Stimulated activated CD4-positive, alpha-beta T cell treated with anti-CD3 and anti-CD28 coated beads, Interleukin-15, amount 100 ng/mL, for 24 hours (primary cell): ENCODE results near the gene ZNF771.
A peak's percentile ranks its signal among the peaks of the same experiment; 100 is the strongest.

Source experiments
- DNase-seq: peaks from one replicate; pipeline ENCODE4 v3.0.0-alpha.2; 2020

ZNF771 gene

DNA sequence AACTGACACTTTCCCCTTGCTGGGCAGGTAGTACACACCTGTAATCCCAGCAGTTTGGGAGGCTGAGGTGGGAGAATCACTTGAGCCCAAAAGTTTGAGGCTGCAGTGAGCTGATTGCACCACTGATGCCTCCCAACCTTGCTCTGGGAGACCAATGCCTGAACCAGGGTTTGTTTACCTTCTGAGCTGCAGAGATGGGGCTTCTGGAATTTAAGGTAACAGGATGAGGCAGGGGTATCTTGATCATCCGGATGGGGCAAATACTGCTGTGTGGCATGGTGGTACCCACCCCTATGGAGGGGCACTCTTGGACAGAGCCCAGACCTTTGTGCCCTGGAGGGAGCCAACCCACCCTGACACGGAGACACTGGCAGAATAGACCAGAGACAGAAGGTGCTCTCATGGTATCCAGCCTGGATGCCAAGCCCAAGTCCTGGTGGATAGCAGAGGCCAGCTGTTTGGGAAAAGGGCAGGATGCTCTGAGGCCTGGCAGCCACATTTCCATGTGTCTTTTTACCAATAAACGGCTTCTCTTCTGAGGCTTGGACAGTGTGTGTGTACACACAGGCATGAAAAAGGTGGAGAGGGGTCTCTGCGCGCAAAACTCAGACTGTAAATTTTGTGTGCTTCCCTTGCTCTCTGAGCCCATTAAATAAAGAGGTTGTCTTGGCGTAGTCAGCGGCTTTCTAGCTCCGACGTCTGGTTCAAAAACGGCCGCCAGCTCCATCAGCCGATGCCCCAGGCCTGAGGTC is 7.8 kb upstream of the ZNF771 start:
- DNase-seq, result no peak

DNA sequence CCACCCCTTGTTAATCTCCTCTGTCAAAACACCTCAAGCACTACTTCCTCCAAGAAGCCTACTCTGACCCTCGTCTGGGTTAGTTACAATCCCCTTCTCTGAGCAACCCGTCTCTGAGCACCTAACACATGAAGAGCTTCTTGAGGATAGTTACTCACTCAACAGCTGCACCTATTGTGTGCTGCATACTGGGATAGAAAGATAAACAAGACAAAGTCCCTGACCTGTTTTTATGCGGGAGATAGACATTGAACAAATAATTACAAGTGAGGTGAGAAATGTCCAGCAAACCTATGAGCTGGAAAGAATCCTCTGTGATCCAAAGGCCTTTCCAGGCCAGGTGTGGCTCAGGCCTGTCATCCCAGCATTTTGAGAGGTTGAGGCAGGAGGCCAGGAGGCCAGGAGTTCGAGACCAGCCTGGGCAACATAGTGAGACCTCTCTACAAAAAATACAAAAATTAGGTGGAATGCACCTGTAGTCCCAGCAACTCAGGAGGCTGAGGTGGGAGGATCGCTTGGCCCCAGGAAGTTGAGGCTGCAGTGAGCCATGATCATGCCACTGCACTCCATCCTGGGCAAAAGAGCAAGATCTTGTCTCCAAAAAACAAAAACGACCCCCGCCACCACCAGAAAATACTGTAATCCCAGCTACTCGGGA is 5.5 kb upstream of the ZNF771 start:
- DNase-seq, result no peak

DNA sequence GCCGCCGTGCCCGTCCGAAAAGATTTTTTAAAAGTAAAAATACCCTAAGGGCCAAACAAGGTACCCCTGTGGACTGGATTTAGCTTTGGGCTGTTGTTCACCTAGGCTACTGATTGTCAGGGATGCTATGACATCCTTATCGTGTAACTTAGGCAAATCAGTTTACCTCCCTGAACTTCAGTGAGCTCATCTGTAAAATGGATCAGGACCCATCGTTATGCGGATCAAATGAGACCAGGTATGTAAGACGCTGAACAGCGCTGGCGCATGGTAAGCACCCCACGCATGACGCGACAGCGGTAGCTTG is 658 bp upstream of the ZNF771 start:
- DNase-seq, result no peak

DNA sequence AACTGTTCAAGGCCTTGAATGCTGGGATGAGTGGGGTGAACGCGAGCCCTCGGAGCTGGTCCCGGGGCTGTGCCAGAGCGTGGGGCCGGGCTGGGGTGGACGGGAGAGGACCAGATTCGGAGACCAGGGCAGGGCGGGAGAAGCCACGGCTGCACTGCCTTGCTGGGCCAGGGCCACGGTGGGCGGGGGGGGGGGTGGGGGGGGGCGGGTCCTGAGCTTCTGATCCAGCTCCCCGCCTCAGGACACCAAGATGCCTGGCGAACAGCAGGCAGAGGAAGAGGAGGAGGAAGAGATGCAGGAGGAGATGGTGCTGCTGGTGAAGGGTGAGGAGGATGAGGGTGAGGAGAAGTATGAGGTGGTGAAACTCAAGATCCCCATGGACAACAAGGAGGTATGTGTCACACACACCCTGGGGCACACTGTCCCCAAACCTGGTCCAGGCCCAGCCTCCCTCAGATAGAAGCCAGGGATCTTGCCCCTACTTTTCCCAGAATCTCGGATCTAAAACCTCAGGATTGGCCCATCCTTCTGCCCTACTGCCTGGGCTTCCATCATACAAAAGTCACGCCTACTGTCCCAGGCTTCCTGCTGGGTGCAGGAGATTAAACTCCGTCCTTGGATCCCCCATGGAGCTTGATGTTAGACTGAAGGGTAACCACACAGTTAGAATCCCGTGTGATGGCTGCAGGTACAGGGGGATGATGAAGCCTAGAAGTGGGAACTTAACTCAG is 563 bp downstream of the ZNF771 start:
- no peak for DNase-seq

DNA sequence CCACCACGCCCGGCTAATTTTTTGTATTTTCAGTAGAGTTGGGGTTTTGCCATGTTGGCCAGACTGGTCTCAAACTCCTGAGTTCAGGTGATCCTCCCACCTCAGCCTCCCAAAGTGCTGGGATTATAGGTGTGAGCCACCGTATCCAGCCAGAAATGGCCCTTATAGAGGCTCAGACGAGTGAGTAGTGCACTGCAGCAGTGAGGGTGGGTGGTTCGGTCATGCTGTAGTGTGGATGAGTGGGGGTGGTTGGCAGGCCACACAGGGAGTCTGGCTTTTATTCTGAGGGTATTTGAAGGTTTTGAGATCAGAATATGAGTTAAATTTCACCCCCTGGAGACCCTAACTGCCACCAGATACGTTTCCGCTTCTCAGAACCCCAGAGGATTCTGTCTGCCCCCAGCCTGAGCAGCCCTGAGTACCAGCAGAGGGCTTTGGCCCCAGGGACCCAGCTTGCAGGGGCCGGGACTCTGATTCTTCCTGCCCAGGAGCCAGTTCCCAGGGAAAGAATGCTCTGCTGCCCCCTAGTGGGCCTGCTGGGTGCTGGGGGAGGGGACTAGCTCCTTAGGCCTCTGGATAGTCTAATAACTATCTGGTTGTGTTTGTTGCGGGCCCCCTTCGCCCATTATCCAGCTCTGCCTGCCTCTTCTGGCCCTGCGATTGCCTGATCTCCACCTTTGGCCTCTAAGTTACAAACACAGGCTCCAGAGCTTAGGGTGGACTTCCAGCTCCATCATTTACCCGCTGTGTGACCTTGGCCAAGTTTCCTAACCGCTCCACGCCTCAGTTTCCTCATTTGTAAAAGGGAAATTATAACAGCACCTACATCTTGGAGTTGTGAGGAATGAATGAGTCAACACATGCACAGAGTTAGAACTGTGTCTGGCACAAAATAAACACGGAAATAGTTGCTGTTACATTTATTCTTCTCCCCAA is 2.0 kb downstream of the ZNF771 start:
- DNase-seq, result peak; percentile 93

GRCh38 chr16:30413112-30413806 is 5.9 kb downstream of the ZNF771 start:
- no peak for DNase-seq

DNA sequence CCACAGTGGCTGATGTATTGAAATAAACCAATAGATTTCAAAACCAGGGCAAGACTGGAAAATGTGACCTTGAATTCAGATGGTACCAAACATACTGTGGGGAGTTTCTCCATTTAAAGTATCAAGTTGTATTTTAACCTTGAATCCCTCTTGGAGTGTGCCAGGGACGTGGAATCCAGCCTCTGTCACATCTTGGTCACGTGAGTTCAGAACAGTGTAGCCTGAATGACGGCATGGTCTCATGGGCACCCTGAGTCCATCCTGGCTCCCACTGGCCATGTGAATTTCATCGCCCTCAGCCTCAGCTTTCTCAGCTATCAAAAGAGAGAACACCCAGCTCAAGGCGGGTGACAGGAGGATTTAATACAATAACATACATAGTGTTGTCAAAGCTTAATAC is 6.8 kb downstream of the ZNF771 start:
- no peak for DNase-seq

DNA sequence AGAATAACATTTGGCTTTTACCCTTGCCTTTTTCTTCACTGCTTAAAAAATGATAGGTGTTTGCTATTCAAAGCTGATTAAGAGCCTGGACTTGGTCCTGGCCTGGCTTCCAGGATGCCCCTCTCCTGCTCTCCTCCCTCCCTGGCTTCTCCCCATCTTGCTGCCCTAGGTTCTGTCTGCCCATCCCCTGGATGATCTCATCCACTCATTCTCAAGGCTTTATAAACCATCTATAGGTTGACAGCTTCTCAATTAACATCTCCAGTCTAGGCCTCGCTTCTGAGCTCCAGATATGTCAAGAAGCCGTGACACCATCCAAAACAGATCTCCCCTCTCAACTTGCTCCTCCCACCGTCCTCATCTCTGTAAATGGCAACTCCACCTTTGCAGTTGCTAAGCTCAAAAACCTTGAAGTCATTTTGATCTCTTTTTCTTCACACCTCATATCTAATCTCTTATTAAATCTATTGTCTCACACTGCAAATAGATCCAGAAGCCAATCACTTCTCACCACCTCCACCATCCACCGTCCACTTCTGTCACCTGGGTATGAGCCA is 8.7 kb downstream of the ZNF771 start:
- no peak for DNase-seq

DNA sequence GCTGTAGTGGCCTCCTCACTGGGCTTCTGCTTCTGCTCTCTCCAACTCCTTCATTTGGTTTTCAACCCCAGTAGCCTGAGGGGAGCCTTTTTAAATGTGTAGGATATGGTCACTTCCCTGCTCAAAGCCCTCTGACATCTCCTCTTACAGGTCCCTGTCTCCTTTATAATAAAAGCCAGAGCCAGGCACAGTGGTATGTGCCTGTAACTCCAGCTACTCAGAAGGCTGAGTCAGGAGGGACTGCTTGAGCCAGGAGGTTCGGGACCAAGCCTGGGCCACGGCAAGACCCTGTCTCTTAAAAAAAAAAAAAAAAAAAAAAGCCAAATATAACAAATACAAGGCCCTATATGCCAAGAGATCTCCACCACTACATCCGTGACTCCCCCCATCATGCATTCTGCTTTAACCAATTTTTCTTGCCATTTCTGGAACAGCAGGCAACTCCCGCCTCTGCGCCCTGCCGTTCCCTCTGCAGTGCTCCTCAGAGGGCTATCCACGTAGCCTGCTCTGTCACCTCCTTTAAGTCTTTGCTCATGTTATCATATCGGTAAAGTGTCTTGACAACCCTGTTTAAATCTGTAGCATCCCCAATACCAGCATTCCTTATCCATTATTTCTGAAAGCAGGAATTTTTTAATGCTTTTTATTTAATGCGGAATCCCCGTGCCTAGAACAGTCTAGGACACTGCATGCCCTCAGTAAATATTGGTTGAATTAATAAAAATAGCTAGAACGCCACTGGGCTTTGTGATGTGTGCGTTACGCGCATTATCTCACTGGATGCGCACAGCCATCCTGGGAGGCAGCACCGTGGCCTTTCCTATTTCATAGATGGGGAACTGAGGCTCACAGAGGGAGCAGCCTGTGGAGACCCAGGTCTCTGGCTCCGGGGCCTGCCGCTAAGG is 9.5 kb downstream of the ZNF771 start:
- peak; percentile 37 for DNase-seq

GRCh38 chr16:30417529-30418349 is 10.3 kb downstream of the ZNF771 start:
- peak; percentile 91 for DNase-seq

GRCh38 chr16:30418350-30419181 is 11.2 kb downstream of the ZNF771 start:
- no peak for DNase-seq

GRCh38 chr16:30421010-30421409 is 13.6 kb downstream of the ZNF771 start:
- DNase-seq, result no peak

- DNase-seq, result no peak
These were observed 20.6 kb downstream of the ZNF771 start for GRCh38 chr16:30428055-30428454.

GRCh38 chr16:30429418-30429677 is 21.9 kb downstream of the ZNF771 start:
- no peak for DNase-seq

DNA sequence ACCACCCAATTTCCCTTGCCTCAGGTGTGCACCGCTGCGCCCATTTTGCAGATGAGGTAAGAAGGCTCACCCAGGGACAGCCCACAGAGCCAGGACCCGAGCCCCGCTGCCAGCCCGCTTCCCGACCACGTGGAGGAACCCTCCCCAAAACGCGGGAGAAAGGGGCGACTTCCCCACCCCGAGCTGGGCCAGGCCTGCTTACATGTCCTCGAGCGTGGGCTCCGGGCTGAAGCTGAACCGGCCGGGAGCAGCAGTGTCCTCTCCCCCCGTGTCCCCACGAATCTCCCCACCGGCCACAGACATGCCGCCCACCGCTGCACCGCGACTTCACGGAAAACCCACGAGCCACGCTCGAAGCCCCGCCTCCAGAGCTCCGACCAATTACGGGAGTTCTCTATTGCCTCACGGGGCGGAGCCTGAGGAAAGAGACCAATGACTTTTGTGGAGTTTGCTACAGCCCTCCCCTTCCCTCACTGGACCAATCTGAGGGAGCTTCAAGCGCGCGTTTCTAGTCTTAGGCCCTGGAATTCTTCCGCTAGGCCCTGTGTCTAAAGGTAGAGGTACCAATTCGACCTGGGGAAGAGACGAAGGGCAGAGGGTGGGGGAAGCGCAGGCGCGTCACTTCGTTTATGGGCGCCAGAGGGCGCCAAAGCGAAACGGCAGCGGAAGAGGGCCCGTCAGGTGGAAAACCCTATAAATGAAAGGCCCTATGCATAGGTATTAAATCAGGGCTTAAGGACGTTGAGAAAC is 22.4 kb downstream of the ZNF771 start, which contains the start of gene DCTPP1:
TSS of gene DCTPP1 (minus strand) at position 353 of the 750 bp plus-strand sequence. CDS start at position 303, 50 bp downstream.
- peak; percentile 99 for DNase-seq

DNA sequence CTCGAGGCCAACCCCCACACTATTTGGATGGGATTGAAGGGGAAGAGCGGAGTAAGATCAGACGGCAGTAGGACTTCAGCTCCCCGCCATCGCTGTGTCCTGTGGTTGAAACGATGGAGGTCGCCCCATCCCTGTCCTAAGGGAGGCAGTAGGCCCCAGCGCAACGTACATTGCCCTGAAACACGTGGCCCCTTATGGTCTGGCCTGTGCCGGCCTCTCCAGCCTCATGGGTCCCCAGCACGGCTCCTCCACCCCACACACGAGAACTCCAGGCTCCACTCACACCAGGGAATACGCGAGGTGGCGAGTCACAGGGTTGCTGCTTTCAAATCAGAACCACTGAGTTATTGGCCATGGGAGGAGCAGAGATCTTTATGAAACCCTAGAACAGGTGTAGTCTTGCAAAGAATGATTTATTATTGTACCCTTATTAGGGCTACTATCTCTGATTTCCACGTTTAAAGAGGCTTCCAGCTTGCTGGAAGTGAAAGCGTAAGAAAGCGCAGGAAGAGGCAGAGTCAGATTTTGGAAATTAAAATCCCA is 23.1 kb downstream of the ZNF771 start:
- DNase-seq, result peak; percentile 50

GRCh38 chr16:30434852-30435251 is 27.4 kb downstream of the ZNF771 start:
- peak; percentile 85 for DNase-seq

DNA sequence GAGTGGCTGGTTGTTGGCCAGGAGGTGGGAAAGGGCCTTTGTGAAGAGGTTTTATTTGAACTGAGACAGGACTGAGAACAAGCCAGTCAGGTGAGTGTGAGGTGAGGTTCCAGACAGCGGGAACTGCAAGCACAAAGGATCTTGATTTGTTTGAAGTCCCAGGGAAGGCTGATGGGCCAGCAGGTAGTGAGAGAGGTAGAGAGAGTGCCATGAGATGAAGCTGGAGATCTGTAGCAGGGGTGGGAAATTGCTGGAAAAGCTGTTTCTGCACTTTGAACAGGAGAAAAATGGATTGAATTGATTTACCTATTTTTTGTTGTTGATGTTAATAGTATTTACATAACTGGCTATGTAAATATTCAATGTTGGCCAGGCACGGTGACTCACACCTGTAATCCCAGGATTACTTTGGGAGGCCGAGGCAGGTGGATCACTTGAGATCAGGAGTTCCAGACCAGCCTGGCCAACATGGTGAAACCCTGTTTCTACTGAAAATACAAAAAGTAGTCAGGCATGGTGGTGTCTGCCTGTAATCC is 30.2 kb downstream of the ZNF771 start:
- DNase-seq, result no peak
